Nucleus accumbens (tissue), 56 donors: ENCODE results near the gene ANO10.
"Not testable (repeated sequence)": the region's sequence is repeated elsewhere in the genome, so short reads cannot be mapped to it uniquely, and the experiment has no call there.

ENCODE experiments used
- DNase-seq, 56 donors: peaks; one replicate each; lab custom pipeline; 2025; lab: John Stamatoyannopoulos, UW

Gene ANO10

GRCh38 chr3:43489930-43490329 is 131.9 kb downstream of the ANO10 start:
- DNase-seq = no peak

GRCh38 chr3:43485931-43486330 is 135.9 kb downstream of the ANO10 start:
- DNase-seq = no peak

GRCh38 chr3:43484926-43485488 is 136.8 kb downstream of the ANO10 start:
- DNase-seq = no peak

- no peak for DNase-seq
Measured at GRCh38 chr3:43481375-43481774, 140.4 kb downstream of the ANO10 start.

GRCh38 chr3:43478839-43479238 is 143.0 kb downstream of the ANO10 start:
- DNase-seq = not testable (repeated sequence)

- DNase-seq = no peak
Measured at GRCh38 chr3:43478118-43478785, 143.6 kb downstream of the ANO10 start.

- DNase-seq = no peak
Measured at GRCh38 chr3:43477600-43477999, 144.2 kb downstream of the ANO10 start.

GRCh38 chr3:43473737-43474136 is 148.1 kb downstream of the ANO10 start:
- DNase-seq = no peak

GRCh38 chr3:43473244-43473643 is 148.6 kb downstream of the ANO10 start:
- no peak for DNase-seq

GRCh38 chr3:43468133-43468532 is 153.7 kb downstream of the ANO10 start:
- no peak for DNase-seq

GRCh38 chr3:43465109-43465508 is 156.7 kb downstream of the ANO10 start:
- DNase-seq = no peak

GRCh38 chr3:43462566-43462965 is 159.2 kb downstream of the ANO10 start:
- not testable (repeated sequence) for DNase-seq

- DNase-seq = no peak
Measured at GRCh38 chr3:43461345-43461744, 160.5 kb downstream of the ANO10 start.

- DNase-seq = not testable (repeated sequence)
Measured at GRCh38 chr3:43457038-43457437, 164.8 kb downstream of the ANO10 start.

GRCh38 chr3:43455233-43455632 is 166.6 kb downstream of the ANO10 start:
- DNase-seq = no peak

- no peak for DNase-seq
Measured at GRCh38 chr3:43453981-43454380, 167.8 kb downstream of the ANO10 start.

- no peak for DNase-seq
Measured at GRCh38 chr3:43451670-43452254, 170.0 kb downstream of the ANO10 start.

GRCh38 chr3:43448098-43448497 is 173.7 kb downstream of the ANO10 start:
- no peak for DNase-seq

GRCh38 chr3:43445820-43446219 is 176.0 kb downstream of the ANO10 start:
- no peak for DNase-seq

GRCh38 chr3:43442872-43443395 is 178.9 kb downstream of the ANO10 start:
- no peak for DNase-seq

- no peak for DNase-seq
Measured at GRCh38 chr3:43436507-43437140, 185.2 kb downstream of the ANO10 start.
